Measurements from ENCODE around the gene PTPRG.

- TF ChIP-seq CTCF (IDR thresholded peaks at IDR 0.05; ENCODE audit: extremely low read depth in 1 of 2, insufficient read depth in 1 of 2, low read depth in 1 of 2, low read length in 2 of 2) (no peak), POLR2A (IDR thresholded peaks at IDR 0.05; ENCODE audit: low read depth, low read length) (no peak), POLR2AphosphoS5 (IDR thresholded peaks at IDR 0.05; ENCODE audit: insufficient read depth, low read depth, low read length) (no peak), EZH2 (IDR thresholded peaks at IDR 0.05; ENCODE audit: borderline replicate concordance, low read depth, low read length, severe bottlenecking) (no peak), MAX (IDR thresholded peaks at IDR 0.05; ENCODE audit: insufficient read depth, insufficient read length) (no peak), JUN (IDR thresholded peaks at IDR 0.05; ENCODE audit: borderline replicate concordance, insufficient read depth, insufficient read length, low read depth) (no peak), GATA2 (IDR thresholded peaks at IDR 0.05; ENCODE audit: insufficient read depth, insufficient read length, low read depth, low read length) (no peak), FOS (IDR thresholded peaks at IDR 0.05; ENCODE audit: borderline replicate concordance, insufficient read depth, low read length) (no peak)
These were observed 565.7 kb downstream of the PTPRG start for GRCh38 chr3:62127116-62127515.
